NT2/D1 (cell line): ENCODE results near the gene RETREG3.

Source experiments
- SUZ12 ChIP-seq: IDR thresholded peaks from 2 replicates; pipeline ENCODE4 v1.6.1; 2011; ENCODE audit not compliant: insufficient read length, insufficient read depth; ENCODE audit errors: extremely low read depth
- YY1 ChIP-seq: IDR thresholded peaks from 2 replicates; pipeline ENCODE4 v1.6.1; 2011; ENCODE audit not compliant: insufficient read length, insufficient read depth
- ZNF274 ChIP-seq: IDR thresholded peaks from 2 replicates; pipeline ENCODE4 v1.6.1; 2011; ENCODE audit warnings: mild to moderate bottlenecking, low read depth, low read length

GRCh38 chr17:42655528-42655927 lies 46.4 kb upstream of the RETREG3 start:
- TF ChIP-seq ZNF274 (no peak), SUZ12 (no peak), YY1 (no peak)
